Ovary (tissue), 10 donors: ENCODE results near the gene SLC30A7. TPM values are rescaled to one million over a fixed set of nuclear protein-coding genes. Genes with fewer than 3 reads are reported as not detected.

Experiments
- DNase-seq, 5 donors: peaks; one replicate each; pipeline ENCODE4 v3.0.0-alpha.2; 2019 to 2020
- H3K27ac ChIP-seq, 2 donors: fragments of 200-600 bp; one replicate each; pipeline versions ENCODE4 v1.5.1 to v1.8.0; 2019 to 2022
- H3K27me3 ChIP-seq: fragments of 200-600 bp; one replicate; pipeline ENCODE4 v1.8.0; 2022
- H3K36me3 ChIP-seq: fragments of 200-600 bp; sonication (generic); one replicate; pipeline ENCODE4 v1.5.1; 2019
- H3K4me1 ChIP-seq: one replicate; pipeline ENCODE4 v1.8.1; 2013; ENCODE audit warnings: mild to moderate bottlenecking, moderate library complexity; ENCODE audit not compliant: insufficient read depth
- H3K4me3 ChIP-seq: fragments of 200-600 bp; sonication (generic); one replicate; pipeline ENCODE4 v1.5.1; 2017
- H3K9me3 ChIP-seq, 2 donors: fragments of 200-600 bp in 1 of 2; sonication (generic) in 1 of 2; one replicate each; pipeline versions ENCODE4 v1.5.1 to v1.8.1; 2013 to 2019; ENCODE audit warnings: mild to moderate bottlenecking in 1 of 2, moderate library complexity in 1 of 2
- EP300 ChIP-seq: sonication (generic); formaldehyde crosslinking; IDR thresholded peaks from one replicate; pipeline ENCODE4 v1.6.1; 2017; ENCODE audit warnings: antibody characterized with exemption
- POLR2A ChIP-seq: fragments of 450-650 bp; IDR thresholded peaks from one replicate; pipeline ENCODE4 v1.6.1; 2017; ENCODE audit warnings: antibody characterized with exemption, mild to moderate bottlenecking, moderate library complexity
- WGBS, 3 donors: extraction: QIAGEN DNeasy Blood & Tissue Kit in 1 of 3; methylation state at CpG; one replicate each; pipeline versions ENCODE4 v1.1.5 to v1.1.7; 2013 to 2017; 5-methylcytosine and 5-hydroxymethylcytosine counted together
- intact Hi-C, 4 donors: fragments of 100-400 bp; cut with DNase I; formaldehyde crosslinking; loops; one replicate each; pipeline versions ENCODE4 v1.11.0 to v1.15.1; 2022 to 2023
- long read RNA-seq, 3 donors: library from polyadenylated mRNA in 2 of 3; unstranded in 2 of 3; transcript quantifications; one replicate each; pipeline ENCODE4 v2.0.0 and lab custom pipeline, GENCODE V29; 2021 to 2026
- polyA plus RNA-seq, 2 donors: library from polyadenylated mRNA; stranded (reverse); fragments of 200-250 nt in 1 of 2; fragments of 350-450 nt in 1 of 2; fragmentation: Illumina TruSeq in 1 of 2; extraction: RNeasy Lipid Tissue Mini Kit (QIAGEN cat#74804) in 1 of 2; gene quantifications; one replicate each; pipeline ENCODE4 v1.2.3, GENCODE V29; 2013 to 2014
- total RNA-seq, 7 donors: library from RNA; depleted of rRNA in 2 of 7; stranded (reverse); fragments of >200 nt in 2 of 7; fragmentation: NEBNext Ultra II Directional in 3 of 7; extraction: Animal tissue kit (Norgen Biotek cat#: 25700) in 3 of 7; gene quantifications; one replicate each; pipeline versions ENCODE4 v1.1.0 to v1.2.4, GENCODE V29; 2016 to 2023
- TF ChIP-seq, protein P1 (sequence below), 3 donors: fragments of 450-650 bp in 2 of 3; fragments of 200-600 bp in 1 of 3; IDR thresholded peaks; one replicate each; pipeline versions ENCODE4 v1.5.1 to v1.8.0; 2016 to 2022; ENCODE audit warnings: antibody characterized with exemption in 3 of 3, mild to moderate bottlenecking in 1 of 3
- donor health status: DM: no; HTN: no; CAD: no; lungs with moderate emphysema.
- donor health status: DM: no; HTN: no; CAD: no.
- donor health status: Bipolar disorder and iron deficiency.
- donor health status: DM: yes; HTN: yes; CAD: no.
- donor health status: DM: no; HTN: no; CAD: no.
- donor health status: DM: yes; HTN: yes; CAD: no.

Gene SLC30A7, protein sequence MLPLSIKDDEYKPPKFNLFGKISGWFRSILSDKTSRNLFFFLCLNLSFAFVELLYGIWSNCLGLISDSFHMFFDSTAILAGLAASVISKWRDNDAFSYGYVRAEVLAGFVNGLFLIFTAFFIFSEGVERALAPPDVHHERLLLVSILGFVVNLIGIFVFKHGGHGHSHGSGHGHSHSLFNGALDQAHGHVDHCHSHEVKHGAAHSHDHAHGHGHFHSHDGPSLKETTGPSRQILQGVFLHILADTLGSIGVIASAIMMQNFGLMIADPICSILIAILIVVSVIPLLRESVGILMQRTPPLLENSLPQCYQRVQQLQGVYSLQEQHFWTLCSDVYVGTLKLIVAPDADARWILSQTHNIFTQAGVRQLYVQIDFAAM
- 10 to 100 TPM; 11.7 to 25.3 (median 15.7) TPM for total RNA-seq
- 1 to 10 TPM; 4.1 to 8.8 TPM for polyA plus RNA-seq
- long read RNA-seq, donor 1, full-length matches to known transcripts, result 6 of 11 reads
- long read RNA-seq, donor 1, partial matches to known transcripts, result 0 of 11 reads
- long read RNA-seq, donor 1, other reads (novel, unspliced or antisense), result 5 of 11 reads
- long read RNA-seq, donor 2, full-length matches to known transcripts, result 3 of 3 reads
- long read RNA-seq, donor 2, partial matches to known transcripts, result 0 of 3 reads
- long read RNA-seq, donor 2, other reads (novel, unspliced or antisense), result 0 of 3 reads
- long read RNA-seq, donor 3, full-length matches to known transcripts, result 7 of 14 reads
- long read RNA-seq, donor 3, partial matches to known transcripts, result 2 of 14 reads
- long read RNA-seq, donor 3, other reads (novel, unspliced or antisense), result 5 of 14 reads

GRCh38 chr1:100895540-100896480 is at the start of gene SLC30A7:
TSS of gene SLC30A7 (plus strand) at chr1:100896090. CDS start at chr1:100896263, 173 bp downstream.
- Histone ChIP-seq H3K36me3 (no peaks in the 10 kb centered on the region), H3K27ac (peak within 1 kb of the TSS; percentile 31 to 91), H3K9me3 (no peaks in the 10 kb centered on the region), H3K4me1 (peaks cover 3% of the 10 kb centered on the region), H3K27me3 (no peaks in the 10 kb centered on the region), H3K4me3 (peak within 1 kb of the TSS; percentile 86)
- WGBS, 3 donors, result 0 to 1% (median 1%) methylated on average over 60 to 62 of the region's 62 CpGs
- intact Hi-C loops, result no loop called here
- peak; percentile 53 for TF ChIP-seq POLR2A
- TF ChIP-seq, protein P1, sequence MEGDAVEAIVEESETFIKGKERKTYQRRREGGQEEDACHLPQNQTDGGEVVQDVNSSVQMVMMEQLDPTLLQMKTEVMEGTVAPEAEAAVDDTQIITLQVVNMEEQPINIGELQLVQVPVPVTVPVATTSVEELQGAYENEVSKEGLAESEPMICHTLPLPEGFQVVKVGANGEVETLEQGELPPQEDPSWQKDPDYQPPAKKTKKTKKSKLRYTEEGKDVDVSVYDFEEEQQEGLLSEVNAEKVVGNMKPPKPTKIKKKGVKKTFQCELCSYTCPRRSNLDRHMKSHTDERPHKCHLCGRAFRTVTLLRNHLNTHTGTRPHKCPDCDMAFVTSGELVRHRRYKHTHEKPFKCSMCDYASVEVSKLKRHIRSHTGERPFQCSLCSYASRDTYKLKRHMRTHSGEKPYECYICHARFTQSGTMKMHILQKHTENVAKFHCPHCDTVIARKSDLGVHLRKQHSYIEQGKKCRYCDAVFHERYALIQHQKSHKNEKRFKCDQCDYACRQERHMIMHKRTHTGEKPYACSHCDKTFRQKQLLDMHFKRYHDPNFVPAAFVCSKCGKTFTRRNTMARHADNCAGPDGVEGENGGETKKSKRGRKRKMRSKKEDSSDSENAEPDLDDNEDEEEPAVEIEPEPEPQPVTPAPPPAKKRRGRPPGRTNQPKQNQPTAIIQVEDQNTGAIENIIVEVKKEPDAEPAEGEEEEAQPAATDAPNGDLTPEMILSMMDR (IDR thresholded peaks at IDR 0.05), result no peak
- peak; percentile 91 to 97 (median 96) for DNase-seq

DNA sequence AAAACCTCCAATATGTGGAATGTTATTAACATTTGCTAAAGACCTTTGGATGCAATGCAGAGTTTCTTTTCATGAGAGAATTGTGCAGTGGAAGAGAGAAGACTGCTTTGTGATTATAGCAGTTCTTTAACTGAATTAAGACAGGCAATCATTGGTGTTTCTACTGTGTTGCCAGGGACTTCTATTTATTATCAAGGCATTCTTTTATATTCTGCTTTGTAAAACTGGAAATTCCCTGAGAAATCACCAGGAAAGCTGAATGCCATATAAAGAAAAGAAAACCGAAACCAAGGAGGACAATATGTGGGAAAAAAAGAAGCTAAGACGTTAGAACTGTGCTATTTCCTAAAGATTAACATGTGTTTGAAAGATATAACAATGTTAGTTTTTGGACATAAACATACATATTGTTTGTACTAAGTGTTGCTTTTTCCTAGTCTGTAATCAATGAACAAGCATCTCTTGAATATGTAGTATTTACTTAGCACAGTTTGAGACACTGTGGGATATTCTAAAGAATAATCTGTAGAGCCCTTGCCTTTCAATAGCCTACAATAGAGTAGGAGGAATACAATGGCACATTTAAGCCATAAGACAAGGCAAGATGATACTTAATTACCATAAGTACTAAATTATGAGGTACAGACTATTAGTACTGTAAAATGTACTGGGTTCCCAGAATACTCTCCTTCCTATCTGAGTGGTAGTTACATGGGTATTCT is 48.4 kb upstream of the SLC30A7 start:
- Histone ChIP-seq H3K27me3 (no peaks in the 10 kb centered on the region), H3K9me3 (no peaks in the 10 kb centered on the region), H3K36me3 (no peaks in the 10 kb centered on the region), H3K4me3 (no peak overlapping the region), H3K27ac (no peak overlapping the region), H3K4me1 (no peaks in the 10 kb centered on the region)
- DNase-seq, result no peak
- intact Hi-C loops, result no loop called here
- WGBS, 3 donors, result 2 to 11% (median 2%) methylated on average over 2 of the region's 2 CpGs
- TF ChIP-seq EP300 (no peak), POLR2A (no peak)
- TF ChIP-seq, protein P1 (IDR thresholded peaks at IDR 0.05), result no peak

DNA sequence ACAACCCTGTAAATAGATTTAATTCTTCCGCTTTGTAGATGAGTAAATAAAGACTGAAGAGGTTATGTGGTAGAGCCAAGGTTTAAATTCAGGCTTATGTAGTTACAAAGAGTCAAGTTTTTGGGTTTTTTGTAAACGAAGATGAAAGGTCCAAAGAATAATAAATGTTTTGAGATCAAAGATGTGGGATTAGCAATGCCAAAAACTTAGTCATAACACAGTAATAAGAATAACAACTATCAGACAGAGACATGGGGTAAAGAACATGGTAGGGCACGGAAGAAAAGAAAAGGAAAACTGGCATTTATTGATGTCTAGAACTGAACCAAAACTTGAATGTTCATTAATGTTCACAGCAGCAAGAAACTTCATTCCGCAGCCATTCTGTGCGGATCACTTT is 44.2 kb upstream of the SLC30A7 start:
- no peak for TF ChIP-seq EP300
- TF ChIP-seq, protein P1 (IDR thresholded peaks at IDR 0.05), result no peak
- TF ChIP-seq POLR2A, result no peak
- DNase-seq, result no peak
- Histone ChIP-seq H3K36me3 (no peaks in the 10 kb centered on the region), H3K9me3 (no peaks in the 10 kb centered on the region), H3K27me3 (no peaks in the 10 kb centered on the region), H3K27ac (no peak overlapping the region), H3K4me1 (no peaks in the 10 kb centered on the region), H3K4me3 (no peak overlapping the region)
- intact Hi-C loops, result no loop called here
- 78 to 79% (median 79%) methylated on average over 5 of the region's 5 CpGs for WGBS, 3 donors
